CD4-positive, alpha-beta T cell treated with Interleukin-2 at 100 ng/mL for 4 hours (primary cell): ENCODE measurements around the gene PHF21A.
"Not testable (repeated sequence)": the region's sequence is repeated elsewhere in the genome, so short reads cannot be mapped to it uniquely, and the experiment has no call there.

ENCODE experiments used
- DNase-seq: peaks from one replicate; pipeline ENCODE4 v3.0.0-alpha.2; 2020; ENCODE audit warnings: low spot score

The PHF21A gene

GRCh38 chr11:46120346-46121300 is 631 bp downstream of the PHF21A start:
- no peak for DNase-seq

DNA sequence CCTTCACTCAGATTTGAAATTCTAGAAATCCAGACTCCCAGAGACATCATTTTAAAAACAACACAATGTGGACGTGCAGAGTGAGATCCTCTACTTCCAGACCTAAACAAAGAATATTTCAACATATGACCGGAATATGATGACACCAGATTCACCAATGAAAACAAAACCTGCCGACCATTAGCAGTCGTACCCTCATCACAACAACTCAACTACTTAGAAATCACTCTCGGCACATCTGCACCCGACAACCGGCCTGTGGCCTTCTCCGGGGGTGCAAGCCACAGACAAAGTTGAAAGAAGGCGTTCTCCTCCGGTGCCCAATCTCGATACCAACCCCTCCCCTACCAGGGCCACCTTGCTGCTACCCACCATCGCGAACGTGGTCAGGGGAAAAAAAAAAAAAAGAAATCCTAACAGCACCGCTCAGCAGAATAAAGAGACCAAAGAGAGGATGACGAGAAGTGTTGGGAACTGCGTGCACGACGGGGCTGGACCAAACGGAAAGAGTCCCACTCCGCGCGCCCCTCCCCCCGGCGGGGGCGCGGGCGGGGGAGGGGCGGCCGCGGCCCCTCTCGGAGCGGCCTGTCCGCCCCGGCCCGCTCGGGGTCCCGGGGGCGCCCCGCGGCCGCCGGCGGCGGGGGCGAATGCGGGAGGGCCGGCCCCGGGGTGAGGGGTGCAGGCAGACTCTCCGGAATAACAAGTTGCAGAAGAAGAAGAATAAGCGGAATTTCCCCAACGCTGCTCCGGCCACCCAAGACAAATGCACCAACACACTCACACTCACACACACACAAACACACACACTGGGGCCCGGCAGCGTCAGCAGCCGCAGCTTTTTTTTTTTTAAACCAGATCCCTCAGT is 1.7 kb downstream of the PHF21A start:
- peak; percentile 78 for DNase-seq

GRCh38 chr11:46118702-46119351 is 2.4 kb downstream of the PHF21A start:
- DNase-seq = no peak

- no peak for DNase-seq
These were observed 3.4 kb downstream of the PHF21A start for GRCh38 chr11:46117842-46118241.

- DNase-seq = not testable (repeated sequence)
These were observed 4.6 kb downstream of the PHF21A start for GRCh38 chr11:46116712-46117037.

DNA sequence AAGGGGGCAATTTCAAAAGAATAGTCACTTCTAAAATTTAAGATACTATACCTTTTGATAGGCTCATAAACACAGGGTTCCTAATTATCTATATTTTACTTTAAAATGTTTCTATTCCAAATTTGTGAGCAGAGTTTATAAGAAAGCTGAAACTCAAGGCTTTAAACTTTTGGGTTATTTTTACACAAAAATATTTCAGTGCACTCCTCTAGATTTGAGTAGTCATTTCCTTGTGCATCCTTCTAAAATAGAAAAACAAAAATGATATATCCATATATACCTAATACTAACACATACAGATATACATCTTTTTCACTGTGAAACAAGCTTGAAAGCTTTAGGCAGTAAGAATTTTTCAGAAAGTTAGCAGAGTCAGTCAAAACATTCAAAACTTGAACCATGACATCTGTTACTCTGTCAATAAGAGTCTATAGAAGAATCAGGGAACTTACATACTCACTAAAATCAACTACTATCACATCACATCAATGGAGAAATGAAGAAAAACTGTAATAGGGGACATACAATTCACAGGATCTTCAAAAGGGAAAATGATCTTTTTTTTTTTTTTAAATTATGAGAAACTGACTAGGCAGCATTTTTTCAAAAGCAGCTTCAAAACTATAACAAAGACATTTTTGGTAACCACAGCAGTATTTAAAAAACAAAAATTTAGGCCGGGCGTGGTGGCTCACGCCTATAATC is 5.1 kb downstream of the PHF21A start:
- no peak for DNase-seq

DNA sequence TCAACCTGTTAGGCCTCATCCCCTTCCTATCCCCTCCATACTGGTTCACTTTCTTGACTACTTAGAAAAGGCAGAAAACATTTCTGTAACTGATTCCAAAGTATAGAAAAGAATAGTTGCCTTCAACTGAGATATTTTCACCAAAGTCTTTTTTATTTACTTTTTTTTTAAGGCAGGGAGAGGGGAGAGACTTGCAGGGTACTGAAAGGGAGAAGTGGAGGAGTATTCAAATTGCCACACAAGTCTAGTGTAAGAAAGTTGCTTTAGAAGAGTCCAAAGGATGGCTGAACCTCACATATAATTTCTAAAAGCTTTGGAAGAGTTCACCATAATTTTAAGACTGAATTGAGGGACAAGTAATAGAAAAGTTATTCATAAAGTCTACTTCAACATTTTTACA is 6.3 kb downstream of the PHF21A start:
- DNase-seq = no peak

- no peak for DNase-seq
These were observed 6.9 kb downstream of the PHF21A start for GRCh38 chr11:46114378-46114777.

DNA sequence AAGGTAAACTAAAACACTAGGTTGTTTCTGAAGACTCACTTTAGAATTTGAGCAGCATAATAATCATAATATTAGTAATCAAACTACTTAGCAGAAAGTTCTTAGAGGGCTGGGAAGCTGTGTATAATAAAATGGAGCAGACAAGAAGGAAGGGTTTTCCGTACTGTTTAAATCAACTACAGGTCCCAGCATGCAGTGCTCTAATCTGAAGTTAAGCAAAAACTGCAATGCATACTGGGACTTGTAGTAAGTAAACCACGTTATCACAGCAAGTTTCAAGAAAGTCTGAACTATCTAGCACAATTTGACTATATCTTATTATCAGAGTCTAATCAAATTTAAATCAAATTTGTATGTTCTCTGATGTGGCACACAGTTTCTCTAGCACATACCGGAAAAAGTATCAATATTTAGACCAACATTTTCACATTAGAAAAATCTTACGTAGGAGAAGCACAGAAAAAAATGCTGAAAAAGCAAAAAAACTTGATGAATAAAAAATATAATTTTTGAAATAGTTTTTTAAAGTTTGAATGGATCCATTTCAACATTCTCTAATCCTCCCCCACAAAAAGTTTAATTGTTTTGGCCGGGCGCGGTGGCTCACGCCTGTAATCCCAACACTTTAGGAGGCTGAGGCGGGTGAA is 8.2 kb downstream of the PHF21A start:
- peak; percentile 71 for DNase-seq

DNA sequence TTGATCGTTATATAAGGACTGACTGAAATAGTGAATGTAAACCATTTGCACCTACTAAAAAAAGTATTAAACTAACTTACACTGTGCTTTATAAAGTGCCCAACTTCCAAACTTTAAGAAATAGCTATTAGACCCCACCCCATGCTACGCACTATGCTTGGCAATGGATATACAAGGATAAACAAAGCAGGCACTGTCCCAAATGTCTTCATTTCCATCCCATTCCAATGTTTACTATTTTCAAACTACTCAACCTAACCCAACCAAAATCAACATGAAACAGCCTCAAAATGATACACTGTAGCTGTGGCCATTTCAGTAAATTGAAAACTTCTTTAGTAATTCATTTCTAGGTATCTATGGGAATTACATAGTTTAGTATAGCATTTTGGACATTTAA is 12.5 kb downstream of the PHF21A start:
- no peak for DNase-seq

GRCh38 chr11:46107780-46108179 is 13.5 kb downstream of the PHF21A start:
- DNase-seq = no peak

DNA sequence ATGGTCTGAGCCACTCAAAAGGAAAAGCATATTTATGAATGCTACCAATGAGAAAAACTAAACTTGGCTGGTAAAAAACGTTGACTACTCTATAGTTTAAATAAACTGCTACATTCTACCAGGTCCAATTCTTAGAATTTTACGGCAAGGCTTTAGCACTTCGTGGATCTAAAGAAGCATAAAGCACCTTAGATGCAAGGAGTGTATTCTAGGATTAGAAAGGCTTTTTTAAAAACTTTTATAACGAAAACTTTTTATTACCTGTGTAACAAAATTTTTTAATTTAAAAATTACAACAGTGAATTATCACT is 13.9 kb downstream of the PHF21A start:
- no peak for DNase-seq

- DNase-seq = no peak
These were observed 14.5 kb downstream of the PHF21A start for GRCh38 chr11:46106530-46107407.

GRCh38 chr11:46105926-46106325 is 15.3 kb downstream of the PHF21A start:
- DNase-seq = no peak

DNA sequence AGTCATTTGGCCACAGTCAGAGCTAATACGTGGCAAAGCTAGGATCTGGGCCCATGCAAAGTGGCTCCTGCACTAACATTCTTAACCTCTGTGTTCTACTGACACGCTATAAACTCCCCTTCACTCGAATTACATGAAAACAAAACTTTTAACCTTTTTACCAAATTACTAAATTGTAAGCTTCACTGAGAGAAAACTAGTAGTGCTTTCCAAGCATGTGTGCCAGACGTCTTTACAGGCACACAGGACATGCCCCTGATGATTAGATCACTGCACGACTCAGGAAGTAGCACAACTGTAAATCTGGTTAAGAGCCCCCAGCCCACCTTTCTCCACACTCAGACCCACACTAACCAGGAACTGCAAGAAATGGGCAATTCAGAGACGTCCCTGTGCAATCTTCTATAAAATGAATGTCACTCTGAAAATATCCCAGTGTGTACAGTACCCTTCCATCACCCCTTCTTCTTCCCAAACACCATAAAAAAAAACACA is 16.1 kb downstream of the PHF21A start:
- no peak for DNase-seq

DNA sequence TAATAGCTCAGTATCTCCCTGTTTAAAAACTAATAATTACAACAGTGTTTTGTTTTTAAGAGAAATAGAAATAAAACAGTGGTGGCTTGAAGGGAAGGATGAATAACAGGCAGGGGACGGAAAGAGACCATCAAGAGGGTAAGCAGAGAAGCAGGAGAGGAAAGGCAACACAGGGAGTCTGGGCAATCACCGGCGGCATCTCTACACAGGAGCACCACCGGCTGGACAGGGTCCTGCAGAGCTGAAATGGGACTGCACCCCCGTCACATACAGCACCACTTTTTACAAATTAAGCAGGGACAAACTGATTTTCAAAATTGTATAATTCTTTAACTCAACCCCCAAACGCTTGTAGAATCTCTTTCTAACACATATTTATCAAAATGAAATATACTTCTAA is 18.4 kb downstream of the PHF21A start:
- no peak for DNase-seq

DNA sequence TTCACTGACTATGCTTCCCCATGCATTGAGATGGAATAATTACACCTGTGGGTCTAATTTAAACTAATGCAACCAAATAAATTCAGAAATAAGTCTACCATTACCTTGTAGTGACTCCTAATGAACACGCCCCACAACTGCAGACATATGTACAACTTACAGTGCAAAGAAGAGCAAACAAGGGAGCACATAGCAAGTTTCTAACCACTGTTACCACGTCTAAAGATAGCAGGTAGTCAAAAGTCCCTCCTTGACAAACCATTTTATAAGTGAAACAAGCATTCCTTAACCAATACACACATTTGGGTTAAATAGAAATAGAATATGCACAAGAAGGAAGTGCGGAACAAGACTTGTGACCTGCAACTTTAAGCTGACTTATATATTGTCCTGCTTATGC is 20.6 kb downstream of the PHF21A start:
- DNase-seq = peak; percentile 11

DNA sequence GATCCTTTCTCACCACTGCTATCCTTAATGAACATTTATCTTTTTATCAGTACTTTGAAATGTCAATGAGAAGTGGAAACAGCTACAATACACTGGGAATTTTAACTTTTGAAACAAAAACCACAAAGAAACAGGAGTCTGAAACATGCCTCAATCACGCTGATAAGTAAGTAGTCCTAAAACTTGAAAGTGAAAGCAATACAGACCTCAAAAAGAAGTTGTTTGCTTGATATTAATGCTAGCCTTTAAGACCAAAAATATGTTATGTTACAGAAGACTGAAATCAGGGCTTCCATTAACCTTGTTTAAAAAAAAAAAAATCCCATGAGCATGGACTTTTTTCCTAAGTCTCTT is 21.3 kb downstream of the PHF21A start:
- DNase-seq = no peak

DNA sequence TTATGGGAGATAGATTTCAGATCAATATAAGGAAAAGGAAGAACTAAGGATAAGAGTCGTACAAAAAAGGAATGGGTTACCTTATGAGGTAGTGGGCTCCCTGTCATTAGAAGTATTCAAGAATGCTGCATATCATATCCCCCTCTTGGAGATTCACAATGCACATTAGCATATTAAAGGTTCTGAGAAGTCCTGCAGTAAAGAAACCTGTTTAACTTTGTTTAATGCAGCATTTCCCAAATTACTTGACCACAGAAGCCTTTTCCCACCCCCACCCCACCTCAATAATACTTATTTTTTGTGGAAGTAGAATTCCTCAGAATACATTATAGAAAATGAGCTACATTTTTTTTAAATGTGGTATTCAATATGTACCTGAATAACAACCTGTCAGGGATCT is 30.9 kb downstream of the PHF21A start:
- no peak for DNase-seq

DNA sequence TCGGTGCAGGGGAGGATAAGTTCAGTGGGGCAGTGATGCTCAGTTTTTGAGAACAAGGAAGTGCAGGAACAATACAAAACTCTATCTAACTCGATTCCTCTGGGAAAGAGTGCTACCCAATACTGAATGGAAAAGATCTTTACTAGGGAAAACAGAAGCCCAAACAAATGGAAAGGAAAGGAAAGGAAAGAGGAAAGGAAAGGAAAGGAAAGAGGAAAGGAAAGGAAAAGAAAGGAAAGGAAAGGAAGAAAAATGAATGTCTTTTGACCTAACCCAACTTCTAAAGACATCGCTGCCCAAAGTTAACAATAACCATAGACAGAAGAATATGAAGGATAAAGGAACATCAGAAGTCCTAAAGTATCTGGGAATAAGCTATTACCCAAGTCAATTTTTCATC is 41.6 kb downstream of the PHF21A start:
- DNase-seq = no peak

- no peak for DNase-seq
These were observed 45.3 kb downstream of the PHF21A start for GRCh38 chr11:46075928-46076327.
